Stimulated activated CD4-positive, alpha-beta T cell treated with anti-CD3 and anti-CD28 coated beads, Interleukin-15, amount 100 ng/mL, for 1 hour (primary cell): ENCODE measurements around the gene SEMA4C.

Source experiments
- DNase-seq, 2 donors: peaks; one replicate each; pipeline ENCODE4 v3.0.0-alpha.2; 2020; ENCODE audit warnings: low read depth in 1 of 2, low spot score in 1 of 2

SEMA4C gene

DNA sequence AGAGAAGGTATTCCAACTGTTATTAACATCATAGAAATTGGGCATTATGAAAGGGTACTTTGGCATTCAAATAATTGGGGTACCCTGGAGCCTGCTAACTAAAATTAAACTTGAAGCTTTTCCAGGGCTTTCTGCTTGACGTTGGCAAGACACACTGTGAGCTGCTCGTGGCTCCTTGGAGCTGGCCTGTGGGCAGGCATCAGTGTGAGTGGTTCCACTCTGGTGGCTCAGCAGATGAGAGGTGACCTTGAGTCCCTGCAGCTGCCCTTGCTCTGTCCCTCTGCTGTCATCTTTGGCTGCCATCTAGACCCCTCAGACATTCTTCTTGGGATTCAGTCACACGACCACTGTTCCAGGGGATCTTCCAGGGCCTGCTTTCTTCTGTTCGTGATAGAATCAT, 47.1 kb downstream of the SEMA4C start:
- no peak for DNase-seq

- DNase-seq: no peak
Observed at GRCh38 chr2:96821113-96821675, 48.7 kb downstream of the SEMA4C start.

GRCh38 chr2:96819876-96820511, 49.9 kb downstream of the SEMA4C start:
- no peak for DNase-seq

GRCh38 chr2:96819128-96819875, 50.6 kb downstream of the SEMA4C start:
- DNase-seq: no peak

DNA sequence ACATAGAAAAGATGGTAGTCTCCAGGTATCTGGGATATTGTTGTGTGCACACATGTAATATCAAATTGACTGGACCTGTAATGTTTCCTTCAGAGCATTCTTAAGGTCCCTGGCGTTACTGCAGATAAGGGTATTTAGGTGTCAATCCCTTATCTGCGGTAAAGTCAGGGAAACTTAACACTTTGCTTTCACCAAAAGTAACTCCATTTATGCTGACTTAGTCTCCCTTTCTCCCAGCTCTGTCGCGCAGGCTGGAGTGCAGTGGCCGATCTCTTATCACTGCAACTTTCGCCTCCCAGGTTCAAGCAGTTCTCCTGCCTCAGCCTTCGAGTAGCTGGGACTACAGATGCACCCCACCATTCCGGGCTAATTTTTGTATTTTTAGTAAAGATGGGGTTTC, 52.0 kb downstream of the SEMA4C start:
- no peak for DNase-seq

GRCh38 chr2:96816836-96817702, 52.8 kb downstream of the SEMA4C start:
- DNase-seq: no peak

GRCh38 chr2:96816127-96816835, 53.6 kb downstream of the SEMA4C start, which contains the start of gene CNNM3:
Gene CNNM3, plus strand, starts transcription at chr2:96816268. Its CDS starts 10 bp downstream, at chr2:96816278.
- DNase-seq: peak; percentile 94 to 97

GRCh38 chr2:96815326-96816126, 54.4 kb downstream of the SEMA4C start:
- DNase-seq: no peak

GRCh38 chr2:96813656-96814055, 56.2 kb downstream of the SEMA4C start:
- no peak for DNase-seq

DNA sequence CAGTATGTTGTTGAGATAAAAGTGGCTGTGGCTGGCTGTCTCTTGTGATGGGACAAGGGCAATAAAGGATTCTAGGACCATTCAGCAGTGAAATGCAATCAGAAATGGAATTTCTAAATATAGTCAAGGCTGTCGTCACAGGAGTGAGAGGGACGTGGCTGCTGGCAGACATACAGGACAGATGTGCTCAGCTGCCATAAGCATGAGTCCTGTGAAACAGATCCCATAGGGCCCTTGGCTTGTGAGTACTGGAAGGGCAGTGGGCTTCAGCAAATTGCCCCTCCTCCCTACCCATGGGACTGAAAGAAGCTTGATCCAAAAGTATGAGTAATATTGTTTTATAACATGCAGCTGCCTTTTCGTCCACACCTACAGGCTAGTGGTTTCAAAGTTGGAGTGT, 58.0 kb downstream of the SEMA4C start:
- DNase-seq: no peak

- DNase-seq: no peak
Observed at GRCh38 chr2:96810783-96811192, 59.1 kb downstream of the SEMA4C start.

- DNase-seq: no peak
Observed at GRCh38 chr2:96809951-96810782, 59.7 kb downstream of the SEMA4C start.
